ENCODE measurements around the gene TMOD1.

- no peak for TF ChIP-seq CTCF (conservative IDR thresholded peaks at IDR 0.05 in 1 of 2, IDR thresholded peaks at IDR 0.05 in 1 of 2; ENCODE audit: low read depth in 1 of 2, low read length in 2 of 2)
- TF ChIP-seq EZH2 (IDR thresholded peaks at IDR 0.05; ENCODE audit: low read length, missing control alignments) = no peak
These were observed 126.2 kb downstream of the TMOD1 start for GRCh38 chr9:97627624-97628023.

Measured in fibroblast of lung (primary cell).